GM12801 (cell line): ENCODE data around the gene TMIE.

ENCODE experiments used
- CTCF ChIP-seq: IDR thresholded peaks from one replicate; pipeline ENCODE4 v1.5.1; 2011; ENCODE audit warnings: control low read depth; ENCODE audit not compliant: insufficient read length; ENCODE audit errors: extremely low read depth

The TMIE gene

GRCh38 chr3:46701181-46701939 is at the start of gene TMIE:
TMIE (plus strand) TSS chr3:46701392; CDS start chr3:46701488, 96 bp downstream.
- no peak for TF ChIP-seq CTCF

GRCh38 chr3:46655271-46655670 is 45.9 kb upstream of the TMIE start:
- TF ChIP-seq CTCF: no peak

GRCh38 chr3:46656778-46657556 is 44.2 kb upstream of the TMIE start:
- TF ChIP-seq CTCF: no peak

- TF ChIP-seq CTCF: no peak
Measured at GRCh38 chr3:46659285-46659684, 41.9 kb upstream of the TMIE start.

GRCh38 chr3:46660003-46660402 is 41.2 kb upstream of the TMIE start:
- TF ChIP-seq CTCF: no peak

- TF ChIP-seq CTCF: no peak
Measured at GRCh38 chr3:46660543-46661523, 40.4 kb upstream of the TMIE start.
